Gastroesophageal sphincter (tissue), 3 donors: ENCODE data around the gene FAM193B.

Experiments
- EP300 ChIP-seq: sonication (generic); formaldehyde crosslinking; IDR thresholded peaks from one replicate; pipeline ENCODE4 v1.6.1; 2017; ENCODE audit warnings: antibody characterized with exemption, mild to moderate bottlenecking
- POLR2A ChIP-seq, 2 donors: fragments of 450-650 bp; IDR thresholded peaks; one replicate each; pipeline ENCODE4 v1.6.1; 2017; ENCODE audit warnings: antibody characterized with exemption in 2 of 2, mild to moderate bottlenecking in 2 of 2, moderate library complexity in 1 of 2
- TF ChIP-seq, protein P1 (sequence below), 4 experiments: fragments of 200-600 bp in 2 of 4; fragments of 450-650 bp in 2 of 4; sonication (generic) in 1 of 4; IDR thresholded peaks; one replicate each; pipeline ENCODE4 v1.5.1; 2017 to 2019; ENCODE audit warnings: antibody characterized with exemption in 4 of 4, mild to moderate bottlenecking in 2 of 4, moderate library complexity in 2 of 4

DNA sequence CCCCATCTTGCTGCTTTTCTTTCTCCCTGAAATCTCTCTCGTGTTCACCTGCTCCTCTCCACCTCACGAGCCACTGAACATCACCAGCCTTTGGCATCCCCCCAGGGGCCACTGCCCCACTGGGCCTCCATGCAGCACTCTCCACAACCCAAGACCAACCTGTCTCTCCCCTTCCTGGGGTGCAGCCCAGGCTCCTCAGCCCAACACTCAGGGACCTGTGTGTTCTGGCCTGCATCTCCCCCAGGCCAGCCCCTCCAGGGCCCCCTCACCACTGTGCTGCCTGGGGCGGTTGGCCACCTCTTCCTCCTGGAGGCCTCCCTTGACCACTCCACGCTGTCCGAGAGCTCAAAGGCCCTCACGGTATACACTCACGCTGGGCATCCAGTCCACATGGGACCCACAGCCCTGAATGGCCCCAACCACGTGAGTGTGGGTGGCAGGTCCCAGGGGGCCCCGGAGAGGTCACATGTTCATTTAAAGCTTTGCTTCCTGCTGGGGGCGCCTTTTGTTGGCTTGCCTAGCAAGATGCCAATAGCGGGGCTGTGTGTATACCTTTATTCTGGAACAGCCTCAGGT is 44.3 kb downstream of the FAM193B start:
- TF ChIP-seq, protein P1, sequence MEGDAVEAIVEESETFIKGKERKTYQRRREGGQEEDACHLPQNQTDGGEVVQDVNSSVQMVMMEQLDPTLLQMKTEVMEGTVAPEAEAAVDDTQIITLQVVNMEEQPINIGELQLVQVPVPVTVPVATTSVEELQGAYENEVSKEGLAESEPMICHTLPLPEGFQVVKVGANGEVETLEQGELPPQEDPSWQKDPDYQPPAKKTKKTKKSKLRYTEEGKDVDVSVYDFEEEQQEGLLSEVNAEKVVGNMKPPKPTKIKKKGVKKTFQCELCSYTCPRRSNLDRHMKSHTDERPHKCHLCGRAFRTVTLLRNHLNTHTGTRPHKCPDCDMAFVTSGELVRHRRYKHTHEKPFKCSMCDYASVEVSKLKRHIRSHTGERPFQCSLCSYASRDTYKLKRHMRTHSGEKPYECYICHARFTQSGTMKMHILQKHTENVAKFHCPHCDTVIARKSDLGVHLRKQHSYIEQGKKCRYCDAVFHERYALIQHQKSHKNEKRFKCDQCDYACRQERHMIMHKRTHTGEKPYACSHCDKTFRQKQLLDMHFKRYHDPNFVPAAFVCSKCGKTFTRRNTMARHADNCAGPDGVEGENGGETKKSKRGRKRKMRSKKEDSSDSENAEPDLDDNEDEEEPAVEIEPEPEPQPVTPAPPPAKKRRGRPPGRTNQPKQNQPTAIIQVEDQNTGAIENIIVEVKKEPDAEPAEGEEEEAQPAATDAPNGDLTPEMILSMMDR (IDR thresholded peaks at IDR 0.05) = no peak
- no peak for TF ChIP-seq POLR2A (IDR thresholded peaks at IDR 0.05)
- TF ChIP-seq EP300 = no peak
